HG02759 (cell line): Measurements from ENCODE around the gene SP8.

Source experiments
- ATAC-seq: cut with Tn5 transposase; IDR thresholded peaks from one replicate; pipeline ENCODE4 v1.9.1; 2021; ENCODE audit warnings: mild to moderate bottlenecking, moderate library complexity; ENCODE audit not compliant: unreplicated experiment

SP8 gene

GRCh38 chr7:20795361-20795760 lies 8.7 kb upstream of the SP8 start:
- ATAC-seq, result no peak

GRCh38 chr7:20794676-20795075 lies 8.0 kb upstream of the SP8 start:
- no peak for ATAC-seq

- no peak for ATAC-seq
Measured at GRCh38 chr7:20793694-20794394, 7.2 kb upstream of the SP8 start.

GRCh38 chr7:20793248-20793647 lies 6.6 kb upstream of the SP8 start:
- ATAC-seq, result no peak

GRCh38 chr7:20791538-20792434 lies 5.1 kb upstream of the SP8 start:
- no peak for ATAC-seq

- no peak for ATAC-seq
Measured at GRCh38 chr7:20790375-20790774, 3.7 kb upstream of the SP8 start.

GRCh38 chr7:20788420-20788990 lies 1.8 kb upstream of the SP8 start:
- ATAC-seq, result no peak

GRCh38 chr7:20787660-20788419 lies 1.2 kb upstream of the SP8 start:
- no peak for ATAC-seq

- ATAC-seq, result no peak
Measured at GRCh38 chr7:20786421-20786778, 286 bp downstream of the SP8 start.

- no peak for ATAC-seq
Measured at GRCh38 chr7:20786049-20786412, 655 bp downstream of the SP8 start.

GRCh38 chr7:20785157-20786048 lies 1.3 kb downstream of the SP8 start:
- ATAC-seq, result no peak

- ATAC-seq, result no peak
Measured at GRCh38 chr7:20784388-20785156, 2.1 kb downstream of the SP8 start.

GRCh38 chr7:20783700-20784387 lies 2.8 kb downstream of the SP8 start:
- peak; percentile 50 for ATAC-seq

- no peak for ATAC-seq
Measured at GRCh38 chr7:20783125-20783699, 3.5 kb downstream of the SP8 start.

GRCh38 chr7:20779041-20779440 lies 7.6 kb downstream of the SP8 start:
- no peak for ATAC-seq

- peak; percentile 96 for ATAC-seq
Measured at GRCh38 chr7:20778063-20778721, 8.5 kb downstream of the SP8 start.

- peak; percentile 46 for ATAC-seq
Measured at GRCh38 chr7:20777377-20778062, 9.2 kb downstream of the SP8 start.
